Measurements from ENCODE around the gene LHFPL3. TPM values are rescaled to one million over a fixed set of nuclear protein-coding genes. Genes with fewer than 3 reads are reported as not detected.

The LHFPL3 gene
- total and polyA plus RNA-seq, 2 experiments from 2014 or later: 0.24 TPM; not detected in 1

DNA sequence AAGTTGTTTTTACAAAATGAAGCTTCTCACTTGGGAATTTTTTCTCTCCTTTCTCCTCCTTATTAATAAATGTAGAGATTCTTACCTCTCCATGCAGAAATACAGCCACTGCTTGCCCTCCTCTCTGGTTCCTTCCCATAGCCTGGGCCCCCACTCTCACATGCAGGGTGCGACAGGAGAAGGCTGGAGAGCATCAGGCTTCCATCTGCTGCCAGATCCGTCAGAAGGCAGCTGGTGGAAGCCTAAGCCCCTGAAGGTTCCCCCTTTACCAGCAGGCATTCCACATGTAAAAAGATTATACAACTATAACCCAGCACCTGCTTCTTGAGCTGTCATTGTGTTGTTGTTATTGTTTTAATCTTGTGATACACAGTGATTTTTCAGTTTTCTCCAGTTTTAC, 314.2 kb downstream of the LHFPL3 start:
- H3K4me1 Mint-ChIP-seq: no peaks in the 10 kb centered on the region
- no peaks in the 10 kb centered on the region for H3F3A ChIP-seq (replicated peaks; ENCODE audit: low read depth)
- H3K36me3 Mint-ChIP-seq (ENCODE audit: low read depth): no peaks in the 10 kb centered on the region
- no peaks in the 10 kb centered on the region for H4K20me1 ChIP-seq (replicated peaks; ENCODE audit: insufficient read depth)
- H2AFZ ChIP-seq: no peak overlapping the region
- H3K27me3 Mint-ChIP-seq (ENCODE audit: insufficient read depth, low read depth, poor library complexity): no peaks in the 10 kb centered on the region
- H3K27me3 ChIP-seq (ENCODE audit: insufficient read depth): no peaks in the 10 kb centered on the region
- no peaks in the 10 kb centered on the region for H3K36me3 ChIP-seq (ENCODE audit: insufficient read depth)
- H3K4me2 ChIP-seq: no peak overlapping the region
- H3K4me1 ChIP-seq (ENCODE audit: insufficient read depth): no peaks in the 10 kb centered on the region
- H3K4me3 ChIP-seq: no peak overlapping the region
- H3K9me3 Mint-ChIP-seq: no peaks in the 10 kb centered on the region
- H3K79me2 ChIP-seq (replicated peaks; ENCODE audit: insufficient read depth): no peaks in the 10 kb centered on the region
- ATAC-seq: no peak
- no peak overlapping the region for H3K27ac Mint-ChIP-seq
- no peak overlapping the region for H3K27ac ChIP-seq (ENCODE audit: low read depth)
- no peak overlapping the region for H3K4me3 Mint-ChIP-seq
- TF ChIP-seq EZH2 (IDR thresholded peaks at IDR 0.05; ENCODE audit: low read depth, unreplicated experiment) (no peak), NANOG (IDR thresholded peaks at IDR 0.05; ENCODE audit: borderline replicate concordance) (no peak), STAT1 (IDR thresholded peaks at IDR 0.05; ENCODE audit: unreplicated experiment) (no peak), ZNF331 (CRISPR knock-in tag; IDR thresholded peaks at IDR 0.05; ENCODE audit: low read depth) (no peak), JUNB (IDR thresholded peaks at IDR 0.05; ENCODE audit: unreplicated experiment) (no peak), CREB1 (CRISPR knock-in tag; IDR thresholded peaks at IDR 0.05; ENCODE audit: low read depth) (no peak)
- TF ChIP-seq, protein P1, sequence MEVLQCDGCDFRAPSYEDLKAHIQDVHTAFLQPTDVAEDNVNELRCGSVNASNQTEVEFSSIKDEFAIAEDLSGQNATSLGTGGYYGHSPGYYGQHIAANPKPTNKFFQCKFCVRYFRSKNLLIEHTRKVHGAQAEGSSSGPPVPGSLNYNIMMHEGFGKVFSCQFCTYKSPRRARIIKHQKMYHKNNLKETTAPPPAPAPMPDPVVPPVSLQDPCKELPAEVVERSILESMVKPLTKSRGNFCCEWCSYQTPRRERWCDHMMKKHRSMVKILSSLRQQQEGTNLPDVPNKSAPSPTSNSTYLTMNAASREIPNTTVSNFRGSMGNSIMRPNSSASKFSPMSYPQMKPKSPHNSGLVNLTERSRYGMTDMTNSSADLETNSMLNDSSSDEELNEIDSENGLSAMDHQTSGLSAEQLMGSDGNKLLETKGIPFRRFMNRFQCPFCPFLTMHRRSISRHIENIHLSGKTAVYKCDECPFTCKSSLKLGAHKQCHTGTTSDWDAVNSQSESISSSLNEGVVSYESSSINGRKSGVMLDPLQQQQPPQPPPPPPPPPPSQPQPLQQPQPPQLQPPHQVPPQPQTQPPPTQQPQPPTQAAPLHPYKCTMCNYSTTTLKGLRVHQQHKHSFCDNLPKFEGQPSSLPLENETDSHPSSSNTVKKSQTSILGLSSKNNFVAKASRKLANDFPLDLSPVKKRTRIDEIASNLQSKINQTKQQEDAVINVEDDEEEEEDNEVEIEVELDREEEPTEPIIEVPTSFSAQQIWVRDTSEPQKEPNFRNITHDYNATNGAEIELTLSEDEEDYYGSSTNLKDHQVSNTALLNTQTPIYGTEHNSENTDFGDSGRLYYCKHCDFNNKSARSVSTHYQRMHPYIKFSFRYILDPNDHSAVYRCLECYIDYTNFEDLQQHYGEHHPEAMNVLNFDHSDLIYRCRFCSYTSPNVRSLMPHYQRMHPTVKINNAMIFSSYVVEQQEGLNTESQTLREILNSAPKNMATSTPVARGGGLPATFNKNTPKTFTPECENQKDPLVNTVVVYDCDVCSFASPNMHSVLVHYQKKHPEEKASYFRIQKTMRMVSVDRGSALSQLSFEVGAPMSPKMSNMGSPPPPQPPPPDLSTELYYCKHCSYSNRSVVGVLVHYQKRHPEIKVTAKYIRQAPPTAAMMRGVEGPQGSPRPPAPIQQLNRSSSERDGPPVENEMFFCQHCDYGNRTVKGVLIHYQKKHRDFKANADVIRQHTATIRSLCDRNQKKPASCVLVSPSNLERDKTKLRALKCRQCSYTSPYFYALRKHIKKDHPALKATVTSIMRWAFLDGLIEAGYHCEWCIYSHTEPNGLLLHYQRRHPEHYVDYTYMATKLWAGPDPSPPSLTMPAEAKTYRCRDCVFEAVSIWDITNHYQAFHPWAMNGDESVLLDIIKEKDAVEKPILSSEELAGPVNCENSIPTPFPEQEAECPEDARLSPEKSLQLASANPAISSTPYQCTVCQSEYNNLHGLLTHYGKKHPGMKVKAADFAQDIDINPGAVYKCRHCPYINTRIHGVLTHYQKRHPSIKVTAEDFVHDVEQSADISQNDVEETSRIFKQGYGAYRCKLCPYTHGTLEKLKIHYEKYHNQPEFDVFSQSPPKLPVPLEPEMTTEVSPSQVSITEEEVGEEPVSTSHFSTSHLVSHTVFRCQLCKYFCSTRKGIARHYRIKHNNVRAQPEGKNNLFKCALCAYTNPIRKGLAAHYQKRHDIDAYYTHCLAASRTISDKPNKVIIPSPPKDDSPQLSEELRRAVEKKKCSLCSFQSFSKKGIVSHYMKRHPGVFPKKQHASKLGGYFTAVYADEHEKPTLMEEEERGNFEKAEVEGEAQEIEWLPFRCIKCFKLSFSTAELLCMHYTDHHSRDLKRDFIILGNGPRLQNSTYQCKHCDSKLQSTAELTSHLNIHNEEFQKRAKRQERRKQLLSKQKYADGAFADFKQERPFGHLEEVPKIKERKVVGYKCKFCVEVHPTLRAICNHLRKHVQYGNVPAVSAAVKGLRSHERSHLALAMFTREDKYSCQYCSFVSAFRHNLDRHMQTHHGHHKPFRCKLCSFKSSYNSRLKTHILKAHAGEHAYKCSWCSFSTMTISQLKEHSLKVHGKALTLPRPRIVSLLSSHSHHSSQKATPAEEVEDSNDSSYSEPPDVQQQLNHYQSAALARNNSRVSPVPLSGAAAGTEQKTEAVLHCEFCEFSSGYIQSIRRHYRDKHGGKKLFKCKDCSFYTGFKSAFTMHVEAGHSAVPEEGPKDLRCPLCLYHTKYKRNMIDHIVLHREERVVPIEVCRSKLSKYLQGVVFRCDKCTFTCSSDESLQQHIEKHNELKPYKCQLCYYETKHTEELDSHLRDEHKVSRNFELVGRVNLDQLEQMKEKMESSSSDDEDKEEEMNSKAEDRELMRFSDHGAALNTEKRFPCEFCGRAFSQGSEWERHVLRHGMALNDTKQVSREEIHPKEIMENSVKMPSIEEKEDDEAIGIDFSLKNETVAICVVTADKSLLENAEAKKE (CRISPR knock-in tag; IDR thresholded peaks at IDR 0.05): no peak
- TF ChIP-seq, protein P2, sequence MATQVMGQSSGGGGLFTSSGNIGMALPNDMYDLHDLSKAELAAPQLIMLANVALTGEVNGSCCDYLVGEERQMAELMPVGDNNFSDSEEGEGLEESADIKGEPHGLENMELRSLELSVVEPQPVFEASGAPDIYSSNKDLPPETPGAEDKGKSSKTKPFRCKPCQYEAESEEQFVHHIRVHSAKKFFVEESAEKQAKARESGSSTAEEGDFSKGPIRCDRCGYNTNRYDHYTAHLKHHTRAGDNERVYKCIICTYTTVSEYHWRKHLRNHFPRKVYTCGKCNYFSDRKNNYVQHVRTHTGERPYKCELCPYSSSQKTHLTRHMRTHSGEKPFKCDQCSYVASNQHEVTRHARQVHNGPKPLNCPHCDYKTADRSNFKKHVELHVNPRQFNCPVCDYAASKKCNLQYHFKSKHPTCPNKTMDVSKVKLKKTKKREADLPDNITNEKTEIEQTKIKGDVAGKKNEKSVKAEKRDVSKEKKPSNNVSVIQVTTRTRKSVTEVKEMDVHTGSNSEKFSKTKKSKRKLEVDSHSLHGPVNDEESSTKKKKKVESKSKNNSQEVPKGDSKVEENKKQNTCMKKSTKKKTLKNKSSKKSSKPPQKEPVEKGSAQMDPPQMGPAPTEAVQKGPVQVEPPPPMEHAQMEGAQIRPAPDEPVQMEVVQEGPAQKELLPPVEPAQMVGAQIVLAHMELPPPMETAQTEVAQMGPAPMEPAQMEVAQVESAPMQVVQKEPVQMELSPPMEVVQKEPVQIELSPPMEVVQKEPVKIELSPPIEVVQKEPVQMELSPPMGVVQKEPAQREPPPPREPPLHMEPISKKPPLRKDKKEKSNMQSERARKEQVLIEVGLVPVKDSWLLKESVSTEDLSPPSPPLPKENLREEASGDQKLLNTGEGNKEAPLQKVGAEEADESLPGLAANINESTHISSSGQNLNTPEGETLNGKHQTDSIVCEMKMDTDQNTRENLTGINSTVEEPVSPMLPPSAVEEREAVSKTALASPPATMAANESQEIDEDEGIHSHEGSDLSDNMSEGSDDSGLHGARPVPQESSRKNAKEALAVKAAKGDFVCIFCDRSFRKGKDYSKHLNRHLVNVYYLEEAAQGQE (IDR thresholded peaks at IDR 0.05; ENCODE audit: unreplicated experiment): no peak
- TF ChIP-seq, protein P3, sequence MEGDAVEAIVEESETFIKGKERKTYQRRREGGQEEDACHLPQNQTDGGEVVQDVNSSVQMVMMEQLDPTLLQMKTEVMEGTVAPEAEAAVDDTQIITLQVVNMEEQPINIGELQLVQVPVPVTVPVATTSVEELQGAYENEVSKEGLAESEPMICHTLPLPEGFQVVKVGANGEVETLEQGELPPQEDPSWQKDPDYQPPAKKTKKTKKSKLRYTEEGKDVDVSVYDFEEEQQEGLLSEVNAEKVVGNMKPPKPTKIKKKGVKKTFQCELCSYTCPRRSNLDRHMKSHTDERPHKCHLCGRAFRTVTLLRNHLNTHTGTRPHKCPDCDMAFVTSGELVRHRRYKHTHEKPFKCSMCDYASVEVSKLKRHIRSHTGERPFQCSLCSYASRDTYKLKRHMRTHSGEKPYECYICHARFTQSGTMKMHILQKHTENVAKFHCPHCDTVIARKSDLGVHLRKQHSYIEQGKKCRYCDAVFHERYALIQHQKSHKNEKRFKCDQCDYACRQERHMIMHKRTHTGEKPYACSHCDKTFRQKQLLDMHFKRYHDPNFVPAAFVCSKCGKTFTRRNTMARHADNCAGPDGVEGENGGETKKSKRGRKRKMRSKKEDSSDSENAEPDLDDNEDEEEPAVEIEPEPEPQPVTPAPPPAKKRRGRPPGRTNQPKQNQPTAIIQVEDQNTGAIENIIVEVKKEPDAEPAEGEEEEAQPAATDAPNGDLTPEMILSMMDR (conservative IDR thresholded peaks at IDR 0.05; ENCODE audit: low read depth in 2 of 2): no peak
- no peak for DNase-seq (ENCODE audit: low spot score)
- no peaks in the 10 kb centered on the region for H3K9me2 ChIP-seq (ENCODE audit: insufficient read depth)
